GM20000 (cell line): ENCODE results near the gene SULF2.

ENCODE experiments used
- DNase-seq: peaks from one replicate; pipeline ENCODE4 v3.0.0; 2012; ENCODE audit warnings: low spot score
- CTCF ChIP-seq: IDR thresholded peaks from 2 replicates; pipeline ENCODE4 v1.5.1; 2012; ENCODE audit warnings: mild to moderate bottlenecking, control low read depth; ENCODE audit errors: extremely low read depth, missing control alignments

Gene SULF2

GRCh38 chr20:47642624-47643023 lies 142.7 kb downstream of the SULF2 start:
- no peak for TF ChIP-seq CTCF
- no peak for DNase-seq

- no peak for DNase-seq
- TF ChIP-seq CTCF: no peak
Observed at GRCh38 chr20:47642118-47642517, 143.2 kb downstream of the SULF2 start.

- no peak for TF ChIP-seq CTCF
- no peak for DNase-seq
Observed at GRCh38 chr20:47638851-47639250, 146.4 kb downstream of the SULF2 start.

GRCh38 chr20:47635256-47635655 lies 150.0 kb downstream of the SULF2 start:
- no peak for TF ChIP-seq CTCF
- no peak for DNase-seq

GRCh38 chr20:47631078-47631477 lies 154.2 kb downstream of the SULF2 start:
- no peak for TF ChIP-seq CTCF
- DNase-seq: no peak

GRCh38 chr20:47629907-47630306 lies 155.4 kb downstream of the SULF2 start:
- no peak for DNase-seq
- TF ChIP-seq CTCF: no peak

GRCh38 chr20:47627540-47627939 lies 157.7 kb downstream of the SULF2 start:
- no peak for DNase-seq
- TF ChIP-seq CTCF: no peak
